HAP-1 (cell line): Measurements from ENCODE around the gene PMPCA.

Experiments
- DNase-seq, 2 experiments: peaks; one replicate each; pipeline ENCODE4 v3.0.0-alpha.2; 2016 to 2020; ENCODE audit warnings: low spot score in 2 of 2
- H3K27me3 ChIP-seq: fragments of 250-450 bp; sonication (Bioruptor Pico); 2 replicates; pipeline ENCODE4 v1.5.1; 2020; ENCODE audit warnings: low read depth, mild to moderate bottlenecking, moderate library complexity
- H3K36me3 ChIP-seq: fragments of 250-450 bp; sonication (Bioruptor Pico); replicated peaks from 2 replicates; pipeline ENCODE4 v1.5.1; 2020; ENCODE audit warnings: mild to moderate bottlenecking
- H3K4me1 ChIP-seq: fragments of 250-450 bp; sonication (Bioruptor Pico); 2 replicates; pipeline ENCODE4 v1.5.1; 2020; ENCODE audit warnings: mild to moderate bottlenecking
- H3K4me3 ChIP-seq: fragments of 250-450 bp; sonication (Bioruptor Pico); 2 replicates; pipeline ENCODE4 v1.5.1; 2020; ENCODE audit warnings: mild to moderate bottlenecking, moderate library complexity
- H3K9me3 ChIP-seq: fragments of 250-450 bp; sonication (Bioruptor Pico); 2 replicates; pipeline ENCODE4 v1.5.1; 2020; ENCODE audit warnings: mild to moderate bottlenecking, moderate library complexity
- in situ Hi-C: fragments of 300-500 bp; cut with MboI; formaldehyde crosslinking; loops from 3 replicates; pipeline ENCODE4 v1.14.3; 2020; ENCODE audit warnings: low sequenced_read_pairs, inconsistent platforms, mixed read lengths

Gene PMPCA

GRCh38 chr9:136433849-136434579 is 23.6 kb downstream of the PMPCA start:
- peaks cover 9% of the 10 kb centered on the region for H3K4me1 ChIP-seq
- in situ Hi-C loops = no loop called here
- H3K4me3 ChIP-seq = no peak overlapping the region
- no peak for DNase-seq
- H3K27me3 ChIP-seq = no peaks in the 10 kb centered on the region
- H3K36me3 ChIP-seq = peaks cover 21% of the 10 kb centered on the region
- H3K9me3 ChIP-seq = no peaks in the 10 kb centered on the region

- no peaks in the 10 kb centered on the region for H3K27me3 ChIP-seq
- H3K36me3 ChIP-seq = peaks cover 17% of the 10 kb centered on the region
- in situ Hi-C loops = no loop called here
- no peak overlapping the region for H3K4me3 ChIP-seq
- no peak for DNase-seq
- H3K4me1 ChIP-seq = peaks cover 9% of the 10 kb centered on the region
- H3K9me3 ChIP-seq = no peaks in the 10 kb centered on the region
Observed at GRCh38 chr9:136434580-136435169, 24.2 kb downstream of the PMPCA start.

DNA sequence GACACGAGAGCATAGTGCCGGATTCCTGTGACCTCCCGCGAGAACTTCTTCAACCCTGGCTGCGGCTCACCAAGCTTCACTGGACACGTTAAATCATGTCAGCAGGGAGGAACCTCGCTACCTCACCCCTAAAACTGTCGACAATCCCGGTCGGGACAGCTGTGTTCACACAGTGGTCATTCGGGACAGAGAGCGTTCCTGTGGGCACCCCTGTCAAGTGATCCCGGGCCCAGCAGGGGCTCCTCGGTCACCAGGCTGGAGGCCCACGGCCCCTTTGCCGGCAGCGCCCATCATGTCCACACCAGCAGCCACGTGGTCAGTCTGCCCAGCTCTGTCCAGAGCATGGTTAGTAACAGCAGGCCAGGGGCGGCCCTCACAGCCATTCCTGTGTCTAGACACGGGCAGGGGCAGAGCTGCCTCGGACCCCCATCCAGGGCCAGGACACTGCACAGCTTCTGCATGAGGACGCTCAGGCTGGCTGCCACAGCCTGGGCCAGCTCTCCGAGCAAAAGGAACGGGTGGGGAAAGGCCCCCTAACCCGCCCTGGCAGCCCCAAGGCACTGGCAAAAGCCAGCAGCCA is 25.7 kb downstream of the PMPCA start:
- Histone ChIP-seq H3K36me3 (peaks cover 15% of the 10 kb centered on the region), H3K4me3 (no peak overlapping the region), H3K4me1 (peaks cover 12% of the 10 kb centered on the region), H3K27me3 (no peaks in the 10 kb centered on the region), H3K9me3 (no peaks in the 10 kb centered on the region)
- in situ Hi-C loops = no loop called here
- DNase-seq = no peak

GRCh38 chr9:136437430-136437829 is 27.0 kb downstream of the PMPCA start:
- Histone ChIP-seq H3K9me3 (no peaks in the 10 kb centered on the region), H3K4me1 (peaks cover 12% of the 10 kb centered on the region), H3K4me3 (peak overlapping the region; percentile 67), H3K36me3 (peaks cover 25% of the 10 kb centered on the region), H3K27me3 (no peaks in the 10 kb centered on the region)
- no peak for DNase-seq
- in situ Hi-C loops = no loop called here

GRCh38 chr9:136437839-136438547 is 27.5 kb downstream of the PMPCA start:
- no peaks in the 10 kb centered on the region for H3K27me3 ChIP-seq
- H3K36me3 ChIP-seq = peaks cover 28% of the 10 kb centered on the region
- H3K4me1 ChIP-seq = peaks cover 12% of the 10 kb centered on the region
- H3K4me3 ChIP-seq = peak overlapping the region; percentile 67
- no peaks in the 10 kb centered on the region for H3K9me3 ChIP-seq
- no peak for DNase-seq
- in situ Hi-C loops = no loop called here

DNA sequence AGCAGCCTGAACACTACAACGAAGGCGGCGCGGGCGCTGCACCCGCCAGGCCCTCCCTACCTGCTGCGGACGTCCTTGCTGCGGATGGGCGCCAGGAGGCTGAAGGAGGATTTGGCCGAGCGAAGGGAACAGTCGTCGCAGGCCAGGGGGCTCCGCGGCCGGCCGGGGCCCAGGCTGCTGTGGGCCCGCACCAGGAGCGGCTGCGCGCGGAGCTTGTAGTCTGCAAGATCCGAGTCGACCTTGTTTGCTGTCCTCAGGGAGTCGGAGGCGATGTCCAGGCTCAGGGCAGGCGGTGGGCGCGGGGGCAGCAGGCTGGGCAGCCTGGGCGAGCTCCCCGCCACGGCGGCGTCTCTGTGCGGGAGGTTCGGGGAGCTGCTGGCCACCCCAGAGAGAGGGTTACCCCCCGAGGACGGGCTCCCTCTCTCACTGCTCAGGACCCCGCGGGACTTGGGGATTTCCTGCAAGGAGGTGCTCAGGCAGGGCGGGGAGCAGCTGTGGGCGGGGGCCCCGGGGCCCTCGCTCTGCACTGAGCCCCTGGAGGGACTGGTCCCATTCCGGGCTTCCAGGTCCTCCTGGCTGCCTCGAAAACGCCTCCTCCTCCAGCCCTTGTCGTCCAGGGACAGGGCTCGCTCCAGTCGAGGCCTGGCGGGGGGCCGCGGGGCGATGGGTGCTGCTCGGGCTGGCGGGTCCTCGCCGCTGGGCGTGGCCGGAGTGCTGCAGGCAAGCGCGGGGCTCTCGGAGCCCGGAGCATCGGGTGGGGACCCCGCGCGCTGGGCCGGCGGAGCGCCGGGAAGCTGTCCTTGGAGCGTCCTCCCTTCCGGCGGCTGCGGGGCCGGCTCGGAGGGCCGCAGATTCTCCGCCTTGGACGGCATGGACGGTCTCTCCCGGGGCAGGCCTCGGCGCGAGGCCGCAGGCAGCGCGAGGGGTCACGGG is 28.4 kb downstream of the PMPCA start:
- H3K27me3 ChIP-seq = no peaks in the 10 kb centered on the region
- H3K4me1 ChIP-seq = peaks cover 12% of the 10 kb centered on the region
- peaks cover 36% of the 10 kb centered on the region for H3K36me3 ChIP-seq

GRCh38 chr9:136439481-136440408 is 29.3 kb downstream of the PMPCA start, which contains the start of gene INPP5E:
Gene INPP5E, minus strand, starts transcription at chr9:136439845. Its CDS starts 426 bp downstream, at chr9:136439419.
- H3K36me3 ChIP-seq = peaks cover 43% of the 10 kb centered on the region

More for the DNA sequence above, 28.4 kb downstream of the PMPCA start:
- in situ Hi-C loops = no loop called here
- peak in 1 of 2 experiments; percentile 62 for DNase-seq
- no peaks in the 10 kb centered on the region for H3K9me3 ChIP-seq
- H3K4me3 ChIP-seq = peak overlapping the region; percentile 67

DNA sequence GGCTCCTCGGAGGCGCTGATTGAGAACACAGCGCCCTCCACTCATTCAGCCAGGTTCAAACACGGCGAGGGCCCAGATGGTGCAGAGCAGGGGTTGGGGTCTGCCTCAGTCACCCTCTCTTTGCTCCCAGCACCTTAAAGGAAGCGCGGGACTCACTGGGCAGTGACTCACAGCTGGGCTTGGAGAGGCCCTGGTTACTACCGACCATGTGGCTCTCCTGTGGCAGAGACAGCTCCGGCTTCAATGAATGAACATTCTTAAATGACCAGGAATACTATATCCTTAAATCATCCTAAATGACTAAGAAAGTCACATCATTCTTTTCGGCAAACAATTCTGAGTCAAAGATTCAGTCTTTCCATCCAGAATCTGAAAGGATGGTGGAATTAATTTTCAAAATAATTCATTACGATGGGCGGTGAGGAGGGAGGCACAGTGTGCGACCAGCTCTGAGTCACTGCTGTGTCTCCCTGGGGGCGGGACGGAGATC is 30.8 kb downstream of the PMPCA start:
- H3K36me3 ChIP-seq = peaks cover 56% of the 10 kb centered on the region
- H3K4me3 ChIP-seq = no peak overlapping the region
- H3K4me1 ChIP-seq = peaks cover 12% of the 10 kb centered on the region
- H3K9me3 ChIP-seq = no peaks in the 10 kb centered on the region
- H3K27me3 ChIP-seq = no peaks in the 10 kb centered on the region
- in situ Hi-C loops = no loop called here
- no peak for DNase-seq

More at GRCh38 chr9:136439481-136440408, 29.3 kb downstream of the PMPCA start, which contains the start of gene INPP5E:
- DNase-seq = peak; percentile 45 to 87
- no peaks in the 10 kb centered on the region for H3K9me3 ChIP-seq
- peaks cover 12% of the 10 kb centered on the region for H3K4me1 ChIP-seq
- in situ Hi-C loops = no loop called here
- peak within 1 kb of the TSS; percentile 67 for H3K4me3 ChIP-seq
- no peaks in the 10 kb centered on the region for H3K27me3 ChIP-seq

GRCh38 chr9:136441681-136442245 is 31.3 kb downstream of the PMPCA start:
- Histone ChIP-seq H3K4me3 (no peak overlapping the region), H3K9me3 (no peaks in the 10 kb centered on the region), H3K27me3 (no peaks in the 10 kb centered on the region), H3K36me3 (peaks cover 59% of the 10 kb centered on the region), H3K4me1 (peaks cover 12% of the 10 kb centered on the region)
- in situ Hi-C loops = no loop called here
- DNase-seq = no peak

DNA sequence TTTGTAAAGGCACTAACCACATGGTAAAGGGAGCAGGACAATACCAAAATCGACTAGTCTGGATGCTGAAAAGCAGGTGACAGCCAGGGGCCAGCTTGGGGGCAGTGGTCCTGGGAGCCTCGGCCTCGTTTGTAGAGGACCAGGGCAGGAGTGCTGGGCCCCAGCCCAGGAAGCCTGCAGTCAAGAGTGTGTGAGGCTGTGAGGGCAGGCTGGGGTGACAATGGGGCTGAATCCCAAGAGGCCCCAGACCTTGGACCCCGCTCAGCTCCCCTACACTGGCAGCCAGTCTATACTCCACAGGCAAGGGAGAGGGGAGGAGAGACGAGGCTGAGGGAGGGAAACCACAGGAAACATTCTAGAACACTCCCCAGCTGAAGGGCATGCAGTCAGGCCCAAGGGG is 31.8 kb downstream of the PMPCA start:
- no peak for DNase-seq
- Histone ChIP-seq H3K4me3 (no peak overlapping the region), H3K4me1 (peaks cover 9% of the 10 kb centered on the region)

DNA sequence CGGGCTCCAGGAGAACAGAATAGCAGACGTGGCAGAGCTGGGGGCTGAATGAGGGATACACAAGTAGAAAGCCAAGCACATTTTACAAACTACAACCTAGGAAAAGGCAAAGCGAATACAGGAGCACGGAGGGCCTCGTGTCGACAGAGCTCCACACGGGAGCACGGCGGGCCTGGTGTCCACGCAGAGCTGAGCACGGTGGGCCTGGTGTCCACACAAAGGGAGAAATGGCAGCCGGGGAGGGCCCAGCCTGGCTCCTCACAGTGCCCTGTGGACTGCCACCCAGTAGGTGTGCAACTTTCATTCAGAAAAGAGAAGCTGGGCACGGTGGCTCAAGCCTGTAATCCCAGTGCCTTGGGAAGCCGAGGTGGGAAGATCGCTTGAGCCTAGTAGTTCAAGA is 32.6 kb downstream of the PMPCA start:
- Histone ChIP-seq H3K4me3 (no peak overlapping the region), H3K4me1 (peaks cover 3% of the 10 kb centered on the region), H3K9me3 (no peaks in the 10 kb centered on the region), H3K36me3 (peaks cover 66% of the 10 kb centered on the region), H3K27me3 (no peaks in the 10 kb centered on the region)
- in situ Hi-C loops = no loop called here
- no peak for DNase-seq

More for the DNA sequence above, 31.8 kb downstream of the PMPCA start:
- in situ Hi-C loops = no loop called here
- Histone ChIP-seq H3K27me3 (no peaks in the 10 kb centered on the region), H3K9me3 (no peaks in the 10 kb centered on the region), H3K36me3 (peaks cover 64% of the 10 kb centered on the region)

- Histone ChIP-seq H3K9me3 (no peaks in the 10 kb centered on the region), H3K27me3 (no peaks in the 10 kb centered on the region), H3K4me1 (peaks cover 3% of the 10 kb centered on the region), H3K36me3 (peaks cover 66% of the 10 kb centered on the region), H3K4me3 (no peak overlapping the region)
- DNase-seq = no peak
- in situ Hi-C loops = no loop called here
Observed at GRCh38 chr9:136443687-136444086, 33.2 kb downstream of the PMPCA start.
